Effector memory CD4-positive, alpha-beta T cell (primary cell): ENCODE data around the gene MFSD8.
"Not testable (repeated sequence)": the region's sequence is repeated elsewhere in the genome, so short reads cannot be mapped to it uniquely, and the experiment has no call there.

Experiments used
- DNase-seq, 3 donors: peaks; one replicate each; pipeline ENCODE4 v3.0.0-alpha.2; 2020
- H3K27ac ChIP-seq: 2 replicates; pipeline ENCODE4 v1.7.0; 2013; ENCODE audit warnings: mild to moderate bottlenecking, low read length, moderate library complexity; ENCODE audit not compliant: insufficient read depth, poor library complexity, severe bottlenecking
- H3K27me3 ChIP-seq: replicated peaks from 2 replicates; pipeline ENCODE4 v1.7.0; 2013; ENCODE audit warnings: mild to moderate bottlenecking, low read length; ENCODE audit not compliant: insufficient read depth, control insufficient read depth, poor library complexity, severe bottlenecking
- H3K36me3 ChIP-seq: 2 replicates; pipeline ENCODE4 v1.7.0; 2013; ENCODE audit warnings: mild to moderate bottlenecking, low read length, moderate library complexity; ENCODE audit not compliant: control insufficient read depth, insufficient read depth
- H3K4me1 ChIP-seq: 2 replicates; pipeline ENCODE4 v1.7.0; 2013; ENCODE audit warnings: low read length, mild to moderate bottlenecking; ENCODE audit not compliant: control insufficient read depth, insufficient read depth, poor library complexity, severe bottlenecking
- H3K4me3 ChIP-seq: 2 replicates; pipeline ENCODE4 v1.7.0; 2013; ENCODE audit warnings: low read length, low read depth, mild to moderate bottlenecking; ENCODE audit not compliant: insufficient read depth, poor library complexity, severe bottlenecking
- H3K9me3 ChIP-seq: 2 replicates; pipeline ENCODE4 v1.7.0; 2013; ENCODE audit warnings: mild to moderate bottlenecking, low read length, moderate library complexity; ENCODE audit not compliant: control insufficient read depth

The MFSD8 gene

GRCh38 chr4:127982445-127982844 is 17.5 kb upstream of the MFSD8 start:
- DNase-seq: no peak
- H3K4me1 ChIP-seq: no peaks in the 10 kb centered on the region

GRCh38 chr4:127978930-127979329 is 14.0 kb upstream of the MFSD8 start:
- DNase-seq: no peak
- no peaks in the 10 kb centered on the region for H3K36me3 ChIP-seq
- H3K9me3 ChIP-seq: no peaks in the 10 kb centered on the region
- no peaks in the 10 kb centered on the region for H3K4me1 ChIP-seq
- H3K27ac ChIP-seq: no peak overlapping the region
- H3K4me3 ChIP-seq: no peak overlapping the region
- no peaks in the 10 kb centered on the region for H3K27me3 ChIP-seq

More at GRCh38 chr4:127982445-127982844, 17.5 kb upstream of the MFSD8 start:
- H3K4me3 ChIP-seq: no peak overlapping the region
- no peak overlapping the region for H3K27ac ChIP-seq
- no peaks in the 10 kb centered on the region for H3K27me3 ChIP-seq
- H3K36me3 ChIP-seq: peaks cover 3% of the 10 kb centered on the region
- no peaks in the 10 kb centered on the region for H3K9me3 ChIP-seq

GRCh38 chr4:127975121-127975770 is 10.3 kb upstream of the MFSD8 start:
- Histone ChIP-seq H3K9me3 (no peaks in the 10 kb centered on the region), H3K27ac (no peak overlapping the region), H3K36me3 (no peaks in the 10 kb centered on the region), H3K4me1 (no peaks in the 10 kb centered on the region), H3K27me3 (no peaks in the 10 kb centered on the region), H3K4me3 (no peak overlapping the region)
- no peak for DNase-seq

- H3K9me3 ChIP-seq, H3K27me3 ChIP-seq, DNase-seq, H3K4me3 ChIP-seq, H3K4me1 ChIP-seq, H3K36me3 ChIP-seq, H3K27ac ChIP-seq: not testable (repeated sequence)
Observed at GRCh38 chr4:127970925-127971324, 6.0 kb upstream of the MFSD8 start.

- Histone ChIP-seq H3K36me3 (no peaks in the 10 kb centered on the region), H3K4me1 (peaks cover 5% of the 10 kb centered on the region), H3K27me3 (no peaks in the 10 kb centered on the region), H3K4me3 (no peak overlapping the region), H3K27ac (no peak overlapping the region), H3K9me3 (no peaks in the 10 kb centered on the region)
- no peak for DNase-seq
Observed at GRCh38 chr4:127968586-127968985, 3.6 kb upstream of the MFSD8 start.

- no peak for DNase-seq
- H3K4me3 ChIP-seq: no peak overlapping the region
Observed at GRCh38 chr4:127967141-127967775, 2.3 kb upstream of the MFSD8 start.

GRCh38 chr4:127965803-127966175 is 816 bp upstream of the MFSD8 start:
- Histone ChIP-seq H3K27me3 (no peaks in the 10 kb centered on the region), H3K27ac (peak overlapping the region; percentile 87), H3K4me3 (peak overlapping the region; percentile 86), H3K9me3 (no peaks in the 10 kb centered on the region), H3K36me3 (no peaks in the 10 kb centered on the region), H3K4me1 (peaks cover 5% of the 10 kb centered on the region)
- DNase-seq: peak; percentile 38 to 60 (median 55)

More at GRCh38 chr4:127967141-127967775, 2.3 kb upstream of the MFSD8 start:
- Histone ChIP-seq H3K27ac (no peak overlapping the region), H3K27me3 (no peaks in the 10 kb centered on the region), H3K4me1 (peaks cover 5% of the 10 kb centered on the region), H3K36me3 (no peaks in the 10 kb centered on the region), H3K9me3 (no peaks in the 10 kb centered on the region)

- Histone ChIP-seq H3K27ac (peak overlapping the region; percentile 87), H3K4me3 (peak overlapping the region; percentile 86)
- not testable (repeated sequence) for H3K27me3 ChIP-seq, H3K4me1 ChIP-seq, H3K9me3 ChIP-seq, H3K36me3 ChIP-seq
- peak in 2 of 3 donors; percentile 2 to 6 for DNase-seq
Observed at GRCh38 chr4:127964426-127965061, 429 bp downstream of the MFSD8 start.

GRCh38 chr4:127963633-127964398 is 1.2 kb downstream of the MFSD8 start:
- not testable (repeated sequence) for H3K4me1 ChIP-seq, H3K9me3 ChIP-seq, H3K27me3 ChIP-seq, H3K36me3 ChIP-seq, H3K27ac ChIP-seq
- DNase-seq: peak; percentile 5 to 38 (median 19)
- peak overlapping the region; percentile 25 for H3K4me3 ChIP-seq
